Central memory CD8-positive, alpha-beta T cell (primary cell): Measurements from ENCODE around the gene GPRIN1.

Source experiments
- ATAC-seq: fragments of 150-1000 bp; cut with Tn5 transposase; replicated peaks from 2 replicates; pipeline ENCODE4 v1.10.0; 2022; ENCODE audit warnings: mild to moderate bottlenecking, moderate FRiP score, moderate number of reproducible peaks; ENCODE audit not compliant: poor library complexity, severe bottlenecking; ENCODE audit errors: extremely low read depth
- DNase-seq, 2 donors: peaks; one replicate each; pipeline ENCODE4 v3.0.0; 2021; ENCODE audit warnings: low spot score in 2 of 2
- H3K27ac Mint-ChIP-seq: one replicate; pipeline ENCODE4 v1.8.0; 2022; ENCODE audit warnings: low read depth, mild to moderate bottlenecking, moderate library complexity, mixed read lengths
- H3K27me3 Mint-ChIP-seq: one replicate; pipeline ENCODE4 v1.8.0; 2022; ENCODE audit warnings: mixed read lengths
- H3K36me3 Mint-ChIP-seq: one replicate; pipeline ENCODE4 v1.8.0; 2022; ENCODE audit warnings: mild to moderate bottlenecking, moderate library complexity, mixed read lengths; ENCODE audit not compliant: insufficient read depth
- H3K4me1 Mint-ChIP-seq: one replicate; pipeline ENCODE4 v1.8.0; 2022; ENCODE audit warnings: mixed read lengths
- H3K4me3 Mint-ChIP-seq: one replicate; pipeline ENCODE4 v1.8.0; 2022; ENCODE audit warnings: mild to moderate bottlenecking, moderate library complexity, mixed read lengths
- H3K9me3 Mint-ChIP-seq: one replicate; pipeline ENCODE4 v1.8.0; 2022; ENCODE audit warnings: mixed read lengths

Gene GPRIN1

DNA sequence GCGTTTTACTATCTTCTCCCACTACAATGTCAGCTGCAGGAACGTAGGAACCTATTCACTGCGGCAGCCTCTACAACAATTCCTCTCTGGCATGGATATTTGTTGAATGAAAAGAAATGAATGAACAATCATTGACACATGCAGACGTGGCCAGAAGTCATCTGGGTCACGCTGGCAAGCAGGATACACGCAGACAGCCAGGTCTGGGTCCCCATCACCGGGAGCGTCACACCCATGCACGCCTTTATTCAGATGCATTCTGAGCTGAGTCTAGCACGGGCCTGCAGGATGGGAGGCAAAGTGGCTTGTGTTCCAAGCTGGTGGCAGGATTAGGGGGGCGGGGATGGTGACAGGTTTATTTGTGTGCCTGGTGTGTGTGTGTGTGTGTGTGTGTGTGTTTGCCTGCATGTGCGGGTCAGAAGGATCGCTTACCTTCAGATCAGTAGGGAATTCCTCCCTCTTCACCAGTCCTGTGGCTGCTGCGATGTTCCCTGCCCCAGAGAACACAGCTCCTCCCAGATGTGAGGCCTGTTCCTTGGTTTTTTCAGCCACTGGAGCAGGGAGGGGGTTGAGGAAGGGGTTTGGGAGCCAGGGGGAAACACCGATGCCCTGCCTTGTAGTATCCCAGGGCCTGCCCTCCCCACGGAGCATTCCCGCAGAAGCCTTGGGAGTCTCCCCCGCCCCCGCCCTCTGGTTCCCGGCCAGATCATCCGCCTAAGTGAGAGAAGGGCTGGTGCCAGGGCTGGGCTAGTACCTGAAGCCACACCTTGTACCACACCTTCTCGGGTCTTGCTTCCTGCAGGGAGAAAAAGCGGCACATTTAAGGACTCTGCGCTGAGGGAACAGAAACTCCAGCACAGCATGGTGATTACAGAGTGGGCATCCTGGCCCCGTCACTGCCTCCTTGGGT, 16.3 kb upstream of the GPRIN1 start:
- H3K36me3 Mint-ChIP-seq, result no peaks in the 10 kb centered on the region

DNA sequence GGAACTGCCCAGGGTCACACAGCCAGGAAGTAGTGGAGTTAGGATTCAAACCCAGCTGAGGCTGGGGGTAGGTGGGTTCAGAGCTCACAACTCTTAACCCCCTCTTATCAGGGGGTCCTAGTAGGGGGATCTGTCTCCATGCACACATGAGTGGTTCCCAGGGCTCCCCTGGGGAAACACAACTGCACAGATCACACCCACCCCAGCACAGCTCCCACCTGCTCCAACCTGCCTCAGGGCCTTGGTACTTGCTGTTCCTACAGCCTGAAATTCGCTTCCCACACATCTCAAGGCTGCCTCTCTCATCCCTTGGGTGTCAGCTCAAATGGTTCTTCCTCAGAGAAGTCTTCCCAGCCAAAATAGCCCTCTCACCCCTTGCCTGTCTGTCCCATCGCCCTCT, 15.6 kb upstream of the GPRIN1 start:
- DNase-seq, result no peak
- Mint-ChIP-seq H3K27me3 (peaks cover 69% of the 10 kb centered on the region), H3K9me3 (no peaks in the 10 kb centered on the region), H3K4me3 (no peak overlapping the region), H3K27ac (no peak overlapping the region), H3K4me1 (peaks cover 2% of the 10 kb centered on the region), H3K36me3 (no peaks in the 10 kb centered on the region)
- ATAC-seq, result no peak

More for the DNA sequence above, 16.3 kb upstream of the GPRIN1 start:
- no peak for DNase-seq
- H3K4me3 Mint-ChIP-seq, result no peak overlapping the region
- H3K9me3 Mint-ChIP-seq, result no peaks in the 10 kb centered on the region
- peaks cover 5% of the 10 kb centered on the region for H3K4me1 Mint-ChIP-seq
- no peak for ATAC-seq
- no peak overlapping the region for H3K27ac Mint-ChIP-seq
- H3K27me3 Mint-ChIP-seq, result peaks cover 69% of the 10 kb centered on the region

DNA sequence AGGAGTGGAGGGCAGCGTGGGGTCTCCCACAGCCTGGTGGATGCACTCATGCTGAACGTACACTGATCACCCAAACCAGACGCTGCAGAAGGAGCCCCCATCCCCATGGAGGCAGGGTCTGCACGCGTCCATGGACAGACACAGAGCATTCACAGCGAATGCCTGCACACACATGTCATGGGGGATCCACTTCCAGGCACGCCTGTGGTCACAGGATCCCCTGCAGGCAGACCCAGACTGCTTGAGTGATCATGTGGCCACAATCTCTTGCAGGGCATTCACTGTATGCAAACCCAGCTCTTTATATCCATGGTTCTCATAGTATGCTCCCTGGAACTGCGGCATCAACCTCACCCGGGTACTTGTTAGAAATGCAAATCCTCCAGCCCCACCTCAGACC, 15.0 kb upstream of the GPRIN1 start:
- Mint-ChIP-seq H3K9me3 (no peaks in the 10 kb centered on the region), H3K4me3 (no peak overlapping the region), H3K27ac (no peak overlapping the region), H3K27me3 (peaks cover 72% of the 10 kb centered on the region), H3K4me1 (peaks cover 7% of the 10 kb centered on the region), H3K36me3 (peaks cover 3% of the 10 kb centered on the region)
- ATAC-seq (no peak), DNase-seq (no peak)

DNA sequence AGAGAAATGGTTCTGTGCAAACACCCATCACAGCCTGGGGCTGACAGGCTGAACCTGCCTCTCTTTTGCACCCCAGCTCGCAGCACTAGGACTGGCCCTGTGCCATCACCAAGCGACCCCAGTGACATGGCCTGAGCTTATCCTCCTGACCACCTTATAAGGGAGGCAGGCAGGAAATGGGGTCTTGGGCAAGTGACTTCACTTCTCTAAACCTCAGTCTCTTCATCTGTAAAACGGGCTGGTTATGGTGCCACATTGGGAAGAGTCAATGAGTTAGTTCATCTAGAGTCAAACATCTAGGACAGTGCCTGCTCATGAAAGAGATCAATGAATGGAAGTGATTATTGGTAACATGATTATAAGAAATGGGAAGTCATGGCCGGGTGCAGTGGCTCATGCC, 14.2 kb upstream of the GPRIN1 start:
- Mint-ChIP-seq H3K4me3 (no peak overlapping the region), H3K36me3 (peaks cover 3% of the 10 kb centered on the region), H3K4me1 (peaks cover 7% of the 10 kb centered on the region), H3K9me3 (no peaks in the 10 kb centered on the region), H3K27me3 (peaks cover 74% of the 10 kb centered on the region), H3K27ac (no peak overlapping the region)
- ATAC-seq (no peak), DNase-seq (no peak)

DNA sequence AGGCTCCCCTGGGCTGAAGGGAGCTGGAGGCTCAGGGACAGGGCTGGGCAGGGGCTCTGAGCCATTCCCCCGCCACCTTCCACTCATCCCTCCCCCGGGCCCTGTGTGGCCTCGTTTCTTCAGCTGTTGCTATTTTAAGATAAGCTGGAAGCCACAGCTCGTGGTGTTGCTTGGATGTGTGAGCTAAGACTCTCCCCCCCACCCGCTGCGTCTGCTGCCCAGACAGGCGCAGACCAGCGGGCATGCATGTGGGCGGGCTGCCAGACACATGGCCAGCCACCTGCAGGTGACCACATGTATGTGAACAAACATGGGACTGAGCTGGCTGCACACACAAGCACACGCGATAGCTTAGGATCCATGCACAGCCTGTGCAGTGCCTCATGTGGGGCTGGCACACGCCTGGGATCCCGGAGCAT, 11.7 kb upstream of the GPRIN1 start:
- H3K27me3 Mint-ChIP-seq, result peaks cover 74% of the 10 kb centered on the region
- peaks cover 7% of the 10 kb centered on the region for H3K4me1 Mint-ChIP-seq
- H3K27ac Mint-ChIP-seq, result no peak overlapping the region
- H3K4me3 Mint-ChIP-seq, result no peak overlapping the region
- DNase-seq (no peak), ATAC-seq (no peak)
- peaks cover 7% of the 10 kb centered on the region for H3K36me3 Mint-ChIP-seq
- no peaks in the 10 kb centered on the region for H3K9me3 Mint-ChIP-seq

DNA sequence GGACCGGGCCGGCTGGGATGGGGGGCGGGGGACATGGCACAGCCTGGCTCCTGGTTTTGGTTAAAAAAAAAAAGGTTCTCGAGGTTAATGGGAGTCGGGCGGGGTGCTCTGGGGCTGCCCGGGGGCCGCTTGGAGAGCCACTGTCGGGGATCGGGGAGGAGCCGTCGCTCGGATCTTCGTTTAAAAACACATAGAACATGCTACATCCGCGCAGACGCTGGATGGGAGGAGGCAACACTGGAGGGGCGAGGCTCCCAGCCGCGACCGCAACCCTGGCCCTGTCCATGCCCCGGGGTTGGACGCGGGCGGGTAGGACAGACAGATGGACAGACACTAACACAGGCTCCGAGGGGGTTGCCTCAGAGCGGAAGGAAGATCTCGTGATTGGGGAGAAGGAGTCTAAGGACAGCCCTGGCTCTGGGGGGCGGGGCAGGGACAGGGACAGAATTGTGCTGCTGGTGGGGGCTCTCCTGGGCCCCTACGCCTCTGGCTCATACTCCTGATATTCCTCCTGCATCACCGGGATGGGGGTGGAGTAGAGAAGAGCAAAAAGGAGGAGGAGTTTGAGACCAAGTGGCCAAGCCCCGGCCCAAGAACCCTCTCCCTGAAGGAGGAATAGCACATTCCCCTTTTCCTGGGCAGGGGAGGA, 10.5 kb upstream of the GPRIN1 start:
- DNase-seq (no peak), ATAC-seq (no peak)
- Mint-ChIP-seq H3K27ac (no peak overlapping the region), H3K4me3 (peak overlapping the region; percentile 68), H3K9me3 (no peaks in the 10 kb centered on the region), H3K27me3 (peaks cover 74% of the 10 kb centered on the region), H3K4me1 (peaks cover 7% of the 10 kb centered on the region), H3K36me3 (peaks cover 7% of the 10 kb centered on the region)

DNA sequence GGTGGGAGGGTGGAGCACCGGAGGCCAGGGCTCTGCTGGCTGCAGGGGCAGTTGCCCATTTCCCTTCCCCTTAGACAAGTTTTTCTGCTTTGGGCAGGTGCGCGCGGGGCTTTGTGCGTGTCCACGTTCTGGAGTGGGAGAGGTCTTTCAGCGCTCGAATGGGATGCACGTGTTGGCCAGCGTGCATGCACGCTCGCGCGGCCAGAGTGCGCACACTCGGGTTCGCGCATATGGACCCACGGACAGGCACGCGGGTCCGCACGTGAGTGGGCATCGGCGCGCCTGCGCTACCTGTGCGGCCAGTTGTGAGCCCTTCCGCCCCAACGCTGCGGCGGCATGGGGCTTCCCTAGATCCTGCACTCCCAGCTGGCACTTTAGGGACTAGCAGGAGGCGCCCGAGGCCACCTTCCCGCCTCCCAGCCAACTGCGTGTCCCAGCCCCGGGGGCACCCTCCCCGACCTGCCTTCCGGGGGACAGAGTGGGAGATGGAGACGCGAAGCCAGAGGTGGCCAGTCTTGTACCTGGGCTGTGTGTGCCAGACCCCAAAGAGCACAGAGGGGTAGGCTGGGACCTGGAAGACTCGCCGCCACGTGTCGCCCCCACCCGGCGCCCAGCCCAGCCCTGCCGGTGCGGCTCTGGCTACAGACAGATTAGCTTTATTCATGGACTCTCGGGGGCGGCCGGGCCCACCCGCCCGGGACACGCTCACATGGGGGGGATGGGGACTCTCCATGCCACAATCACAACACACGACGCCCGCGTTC, 9.8 kb upstream of the GPRIN1 start:
- ATAC-seq (no peak), DNase-seq (no peak)
- peaks cover 78% of the 10 kb centered on the region for H3K27me3 Mint-ChIP-seq

DNA sequence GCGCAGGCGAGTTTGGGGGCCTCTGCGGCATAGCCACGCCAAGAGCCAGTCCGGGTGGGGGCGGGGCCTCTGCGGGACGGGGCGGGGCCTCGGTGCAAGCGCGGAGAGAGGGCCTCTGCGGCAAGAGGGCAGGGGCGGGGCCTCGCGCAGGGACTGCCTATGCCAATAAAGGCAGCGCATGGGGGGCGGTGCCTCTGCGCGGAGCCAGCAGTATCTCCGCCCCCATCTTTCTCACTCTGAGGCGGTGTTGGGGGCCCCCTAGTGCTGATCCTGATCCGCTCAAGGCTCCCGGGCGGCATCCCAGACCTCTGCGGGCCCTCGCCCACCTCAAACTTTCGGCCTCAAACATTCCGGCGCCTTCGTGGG, 9.2 kb upstream of the GPRIN1 start:
- DNase-seq (peak; percentile 38 to 56), ATAC-seq (peak; percentile 87)
- Mint-ChIP-seq H3K4me3 (no peak overlapping the region), H3K9me3 (no peaks in the 10 kb centered on the region), H3K27me3 (peaks cover 74% of the 10 kb centered on the region), H3K4me1 (peaks cover 7% of the 10 kb centered on the region), H3K36me3 (peaks cover 7% of the 10 kb centered on the region), H3K27ac (no peak overlapping the region)

More for the DNA sequence above, 9.8 kb upstream of the GPRIN1 start:
- no peaks in the 10 kb centered on the region for H3K9me3 Mint-ChIP-seq
- peaks cover 7% of the 10 kb centered on the region for H3K4me1 Mint-ChIP-seq
- H3K4me3 Mint-ChIP-seq, result peak overlapping the region; percentile 68
- H3K27ac Mint-ChIP-seq, result no peak overlapping the region
- peaks cover 7% of the 10 kb centered on the region for H3K36me3 Mint-ChIP-seq

DNA sequence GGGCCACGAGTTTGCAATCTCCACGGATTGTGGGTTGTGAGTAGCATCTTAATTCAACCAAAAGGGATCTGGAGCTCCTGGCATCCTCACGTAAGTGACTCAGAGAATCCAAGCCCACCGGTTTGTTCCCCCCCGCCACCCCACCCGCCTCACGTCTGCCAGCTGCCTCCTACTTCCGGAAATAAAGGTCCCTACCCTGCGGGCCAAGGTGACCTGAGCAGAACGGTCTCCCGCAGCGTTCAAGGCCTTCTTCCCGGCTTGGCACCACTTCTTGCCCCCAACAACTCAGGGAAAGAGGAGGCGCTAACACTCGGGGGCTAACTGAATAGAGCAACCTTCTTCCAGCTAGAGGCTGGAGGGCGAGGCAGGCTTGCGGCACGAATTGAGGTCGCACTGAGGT, 8.8 kb upstream of the GPRIN1 start:
- peaks cover 7% of the 10 kb centered on the region for H3K36me3 Mint-ChIP-seq
- peaks cover 70% of the 10 kb centered on the region for H3K27me3 Mint-ChIP-seq
- H3K4me1 Mint-ChIP-seq, result peaks cover 7% of the 10 kb centered on the region
- ATAC-seq (no peak), DNase-seq (no peak)
- no peak overlapping the region for H3K27ac Mint-ChIP-seq
- no peaks in the 10 kb centered on the region for H3K9me3 Mint-ChIP-seq
- no peak overlapping the region for H3K4me3 Mint-ChIP-seq

DNA sequence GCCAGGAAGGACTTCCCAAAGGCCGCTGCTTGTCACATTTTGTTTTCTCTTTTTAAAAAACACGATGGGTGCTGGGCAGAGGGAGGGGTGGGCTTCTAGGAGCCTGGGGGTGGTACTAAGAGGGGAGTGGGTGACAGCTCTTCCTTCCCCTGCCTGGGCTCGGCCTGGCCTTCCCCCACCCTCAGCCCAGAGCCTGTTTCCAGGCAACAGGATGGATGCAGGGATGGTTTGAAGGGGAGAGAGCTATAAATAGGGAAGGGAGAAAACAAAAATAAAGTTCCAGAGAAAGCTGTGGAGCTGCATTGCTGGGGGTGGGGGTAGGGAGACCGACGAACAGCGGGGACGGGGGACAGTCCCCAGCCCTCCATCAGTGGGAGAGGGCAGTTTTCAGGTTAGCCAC, 6.6 kb upstream of the GPRIN1 start:
- Mint-ChIP-seq H3K9me3 (no peaks in the 10 kb centered on the region), H3K27me3 (peaks cover 73% of the 10 kb centered on the region), H3K4me3 (no peak overlapping the region), H3K27ac (no peak overlapping the region), H3K4me1 (peaks cover 7% of the 10 kb centered on the region), H3K36me3 (peaks cover 9% of the 10 kb centered on the region)
- DNase-seq, result no peak
- no peak for ATAC-seq

DNA sequence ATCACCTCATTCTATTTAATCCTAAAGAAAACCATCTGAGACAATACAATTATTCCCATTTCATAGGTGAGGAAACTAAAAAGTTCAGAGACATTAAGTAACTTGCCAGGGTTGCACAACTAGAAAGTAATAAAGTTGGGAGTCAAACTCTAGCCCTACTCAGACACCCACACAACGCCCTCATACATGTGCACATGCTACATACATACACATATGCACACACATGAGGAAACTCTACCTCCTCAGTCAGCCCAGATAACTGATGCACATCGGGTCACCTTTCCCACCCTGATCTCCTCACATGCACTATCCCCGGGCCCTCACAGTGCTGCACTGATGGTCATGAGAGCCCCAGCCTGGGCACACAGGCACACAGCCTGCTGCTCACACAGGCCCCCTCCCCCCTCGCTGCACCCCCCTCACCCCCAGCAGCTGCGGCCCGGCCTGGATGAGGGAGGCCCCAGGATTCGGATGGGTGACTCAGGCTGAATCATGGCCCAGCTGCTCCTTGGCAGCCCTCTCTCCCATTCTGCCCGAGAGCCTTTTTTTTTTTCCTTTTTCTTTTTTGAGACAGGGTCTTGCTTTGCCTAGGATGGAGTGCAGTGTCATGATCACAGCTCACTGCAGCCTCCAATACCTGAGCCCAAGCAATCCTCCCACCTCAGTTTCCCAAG, 5.0 kb upstream of the GPRIN1 start:
- DNase-seq, result no peak
- Mint-ChIP-seq H3K36me3 (peaks cover 6% of the 10 kb centered on the region), H3K4me3 (no peak overlapping the region), H3K27ac (no peak overlapping the region), H3K9me3 (no peaks in the 10 kb centered on the region), H3K4me1 (no peaks in the 10 kb centered on the region), H3K27me3 (peaks cover 62% of the 10 kb centered on the region)
- ATAC-seq, result no peak

DNA sequence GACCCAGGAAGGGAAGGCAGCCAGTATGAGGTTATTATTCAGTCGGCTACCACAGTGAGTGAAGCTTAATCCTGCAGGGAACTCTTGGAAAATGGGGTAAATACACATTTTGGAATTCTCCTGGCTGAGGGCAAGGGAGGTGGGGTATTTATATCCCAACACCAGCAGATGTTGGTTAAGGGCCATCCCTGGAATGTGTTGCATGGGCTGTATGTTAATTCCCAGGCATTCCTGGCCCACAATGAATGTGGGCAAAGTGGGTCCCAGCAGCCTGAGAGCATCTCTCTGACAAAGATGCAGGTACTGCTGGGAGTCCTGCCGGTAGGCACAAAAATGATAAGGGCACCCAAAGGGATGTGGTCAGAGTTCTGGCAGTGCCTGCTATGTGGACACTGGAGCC, 2.9 kb upstream of the GPRIN1 start:
- no peaks in the 10 kb centered on the region for H3K9me3 Mint-ChIP-seq
- no peak overlapping the region for H3K27ac Mint-ChIP-seq
- DNase-seq (no peak), ATAC-seq (no peak)
- H3K27me3 Mint-ChIP-seq, result peaks cover 59% of the 10 kb centered on the region
- H3K36me3 Mint-ChIP-seq, result peaks cover 2% of the 10 kb centered on the region
- H3K4me1 Mint-ChIP-seq, result peaks cover 9% of the 10 kb centered on the region
- no peak overlapping the region for H3K4me3 Mint-ChIP-seq
